ENCODE measurements around the gene RAB7A. TPM values are rescaled to one million over a fixed set of nuclear protein-coding genes. Genes with fewer than 3 reads are reported as not detected.

RAB7A gene
- polyA plus RNA-seq, 3 donors: 192 to 261 (median 223) TPM

- peaks cover 33 to 53% of the 10 kb centered on the region in 2 donors for H3K4me1 ChIP-seq (ENCODE audit: control insufficient read depth in 1 of 2, insufficient read depth in 2 of 2, low read length in 2 of 2)
- no peaks in the 10 kb centered on the region for H4K20me1 ChIP-seq (ENCODE audit: insufficient read depth, low read length)
- Mint-ChIP-seq H3K4me1 (peaks cover 37% of the 10 kb centered on the region), H3K27me3 (ENCODE audit: low read depth in 3 of 3) (peaks cover 0 to 3% (median 0%) of the 10 kb centered on the region in 3 donors), H3K9me3 (peaks cover 49 to 59% (median 55%) of the 10 kb centered on the region in 7 donors), H3K36me3 (peaks cover 16 to 36% of the 10 kb centered on the region in 2 donors), H3K27ac (no peak overlapping the region), H3K4me3 (no peak overlapping the region)
- H3K27me3 ChIP-seq (ENCODE audit: control insufficient read depth in 2 of 2, insufficient read depth in 2 of 2, low read length in 2 of 2): no peaks in the 10 kb centered on the region
- no peak overlapping the region for H2AFZ ChIP-seq (ENCODE audit: insufficient read depth, low read depth, low read length, poor library complexity, severe bottlenecking)
- no peak for TF ChIP-seq CTCF (IDR thresholded peaks at IDR 0.05)
- peaks cover 36 to 65% of the 10 kb centered on the region in 2 donors for H3K9me3 ChIP-seq (replicated peaks in 1 of 2; ENCODE audit: control insufficient read depth in 1 of 2, insufficient read depth in 1 of 2, low read length in 2 of 2)
- H3K4me3 ChIP-seq (replicated peaks in 1 of 3; ENCODE audit: low read depth in 2 of 3, low read length in 3 of 3): peak overlapping the region in 1 of 3 experiments; percentile 45
- no peak overlapping the region for H3K9ac ChIP-seq (ENCODE audit: insufficient read depth, low read length, poor library complexity, severe bottlenecking)
- DNase-seq: no peak
- WGBS (ENCODE audit: insufficient coverage): 79% methylated on average over 5 of the region's 6 CpGs
- H3K36me3 ChIP-seq (replicated peaks in 1 of 2; ENCODE audit: control insufficient read depth in 1 of 2, insufficient read depth in 2 of 2, low read length in 2 of 2): peaks cover 0 to 18% of the 10 kb centered on the region in 2 donors
- intact Hi-C loops (cut with micrococcal nuclease): no loop called here
- H3K27ac ChIP-seq (ENCODE audit: low read depth in 1 of 2, low read length in 2 of 2): peak overlapping the region in 1 of 2 donors; percentile 63
- no peak overlapping the region for H3K4me2 ChIP-seq (replicated peaks; ENCODE audit: extremely low read depth, low read length, poor library complexity, severe bottlenecking)
- H3K79me2 ChIP-seq (ENCODE audit: insufficient read depth, low read length): no peaks in the 10 kb centered on the region
These were observed 133.6 kb downstream of the RAB7A start for GRCh38 chr3:128859630-128860029.

GRCh38 chr3:128861491-128861890 is 135.5 kb downstream of the RAB7A start:
- no peak overlapping the region for H3K4me3 Mint-ChIP-seq
- H3K9me3 Mint-ChIP-seq: peaks cover 46 to 59% (median 49%) of the 10 kb centered on the region in 7 donors
- no peak for TF ChIP-seq CTCF (IDR thresholded peaks at IDR 0.05)
- no peak overlapping the region for H3K27ac Mint-ChIP-seq
- Histone ChIP-seq H3K9ac (ENCODE audit: insufficient read depth, low read length, poor library complexity, severe bottlenecking) (no peak overlapping the region), H3K4me2 (replicated peaks; ENCODE audit: extremely low read depth, low read length, poor library complexity, severe bottlenecking) (no peak overlapping the region), H3K4me1 (ENCODE audit: control insufficient read depth in 1 of 2, insufficient read depth in 2 of 2, low read length in 2 of 2) (peaks cover 24 to 45% of the 10 kb centered on the region in 2 donors), H3K36me3 (replicated peaks in 1 of 2; ENCODE audit: control insufficient read depth in 1 of 2, insufficient read depth in 2 of 2, low read length in 2 of 2) (peaks cover 0 to 18% of the 10 kb centered on the region in 2 donors), H3K9me3 (replicated peaks in 1 of 2; ENCODE audit: control insufficient read depth in 1 of 2, insufficient read depth in 1 of 2, low read length in 2 of 2) (peaks cover 36 to 55% of the 10 kb centered on the region in 2 donors), H4K20me1 (ENCODE audit: insufficient read depth, low read length) (no peaks in the 10 kb centered on the region), H3K27me3 (ENCODE audit: control insufficient read depth in 2 of 2, insufficient read depth in 2 of 2, low read length in 2 of 2) (no peaks in the 10 kb centered on the region), H3K4me3 (replicated peaks in 1 of 3; ENCODE audit: low read depth in 2 of 3, low read length in 3 of 3) (no peak overlapping the region), H2AFZ (ENCODE audit: insufficient read depth, low read depth, low read length, poor library complexity, severe bottlenecking) (no peak overlapping the region), H3K79me2 (ENCODE audit: insufficient read depth, low read length) (no peaks in the 10 kb centered on the region), H3K27ac (ENCODE audit: low read depth in 1 of 2, low read length in 2 of 2) (no peak overlapping the region)
- peaks cover 9 to 36% of the 10 kb centered on the region in 2 donors for H3K36me3 Mint-ChIP-seq
- H3K27me3 Mint-ChIP-seq (ENCODE audit: low read depth in 3 of 3): peaks cover 0 to 3% (median 0%) of the 10 kb centered on the region in 3 donors
- DNase-seq: no peak
- peaks cover 33% of the 10 kb centered on the region for H3K4me1 Mint-ChIP-seq
- intact Hi-C loops (cut with micrococcal nuclease): no loop called here
- WGBS (ENCODE audit: insufficient coverage): 87% methylated on average over 3 of the region's 6 CpGs

Measured in CD14-positive monocyte (primary cell).